Neuronal stem cell (in vitro differentiated cells): ENCODE measurements around the gene GLIS2.

Source experiments
- DNase-seq: peaks from one replicate; pipeline ENCODE4 v3.0.0-alpha.2; 2013; ENCODE audit warnings: low spot score
- H2AFZ ChIP-seq: one replicate; pipeline ENCODE4 v1.6.1; 2013; ENCODE audit warnings: mild to moderate bottlenecking, low read length, inconsistent platforms
- H2AK5ac ChIP-seq: 2 replicates; pipeline ENCODE4 v1.6.1; 2013; ENCODE audit warnings: low read depth, mild to moderate bottlenecking, inconsistent platforms, low read length, moderate library complexity, mixed read lengths
- H2BK120ac ChIP-seq: 2 replicates; pipeline ENCODE4 v1.6.1; 2013; ENCODE audit warnings: low read depth, mild to moderate bottlenecking, inconsistent platforms, low read length, moderate library complexity, mixed read lengths
- H2BK12ac ChIP-seq: one replicate; pipeline ENCODE4 v1.6.1; 2013; ENCODE audit warnings: low read length, inconsistent platforms
- H2BK15ac ChIP-seq: 2 replicates; pipeline ENCODE4 v1.6.1; 2013; ENCODE audit warnings: mild to moderate bottlenecking, low read length, inconsistent platforms, mixed read lengths
- H2BK5ac ChIP-seq: one replicate; pipeline ENCODE4 v1.6.1; 2013; ENCODE audit warnings: inconsistent platforms, mild to moderate bottlenecking, low read length, moderate library complexity
- H3K14ac ChIP-seq: one replicate; pipeline ENCODE4 v1.6.1; 2013; ENCODE audit warnings: low read length, inconsistent platforms
- H3K18ac ChIP-seq: 2 replicates; pipeline ENCODE4 v1.6.1; 2013; ENCODE audit warnings: low read length, inconsistent platforms
- H3K23ac ChIP-seq: 2 replicates; pipeline ENCODE4 v1.6.1; 2013; ENCODE audit warnings: low read depth, mild to moderate bottlenecking, mixed read lengths, low read length, inconsistent platforms; ENCODE audit not compliant: poor library complexity
- H3K27ac ChIP-seq: replicated peaks from 3 replicates; pipeline ENCODE4 v1.5.1; 2013; ENCODE audit warnings: low read length, inconsistent platforms
- H3K27me3 ChIP-seq, 3 experiments: 2 replicates each; pipeline ENCODE4 v1.6.1; 2013; ENCODE audit warnings: low read length in 3 of 3, mild to moderate bottlenecking in 2 of 3, inconsistent platforms in 1 of 3, low read depth in 1 of 3, mixed read lengths in 1 of 3, moderate library complexity in 1 of 3; ENCODE audit not compliant: control insufficient read depth in 3 of 3, insufficient read depth in 3 of 3
- H3K36me3 ChIP-seq, 2 donors: replicated peaks in 1 of 2; 2 replicates each; pipeline ENCODE4 v1.6.1; 2013; ENCODE audit warnings: low read length in 2 of 2; ENCODE audit not compliant: control insufficient read depth in 2 of 2, insufficient read depth in 2 of 2
- H3K4ac ChIP-seq: 2 replicates; pipeline ENCODE4 v1.6.1; 2013; ENCODE audit warnings: inconsistent platforms, mild to moderate bottlenecking, low read length, moderate library complexity
- H3K4me1 ChIP-seq, 2 donors: 1 replicate in 1 of 2; 2 replicates in 1 of 2; pipeline ENCODE4 v1.6.1; 2013; ENCODE audit warnings: low read length in 2 of 2, low read depth in 1 of 2; ENCODE audit not compliant: control insufficient read depth in 2 of 2, insufficient read depth in 1 of 2
- H3K4me2 ChIP-seq: one replicate; pipeline ENCODE4 v1.6.1; 2013; ENCODE audit warnings: mild to moderate bottlenecking, low read length, inconsistent platforms; ENCODE audit not compliant: insufficient read depth, poor library complexity, severe bottlenecking
- H3K4me3 ChIP-seq, 2 donors: 2 replicates each; pipeline ENCODE4 v1.5.1; 2013; ENCODE audit warnings: low read length in 2 of 2, mild to moderate bottlenecking in 2 of 2, inconsistent platforms in 1 of 2, moderate library complexity in 1 of 2
- H3K79me1 ChIP-seq: one replicate; pipeline ENCODE4 v1.6.1; 2013; ENCODE audit warnings: low read depth, mild to moderate bottlenecking, inconsistent platforms, low read length, moderate library complexity
- H3K9ac ChIP-seq: one replicate; pipeline ENCODE4 v1.6.1; 2013; ENCODE audit warnings: mild to moderate bottlenecking, low read depth, low read length, inconsistent platforms; ENCODE audit not compliant: poor library complexity
- H3K9me3 ChIP-seq, 2 donors: replicated peaks in 1 of 2; 2 replicates each; pipeline versions ENCODE3 to v1.6.1; 2013; ENCODE audit warnings: low read length in 2 of 2, mild to moderate bottlenecking in 2 of 2, inconsistent platforms in 1 of 2, low read depth in 1 of 2, mixed read lengths in 1 of 2, moderate library complexity in 1 of 2; ENCODE audit not compliant: control insufficient read depth in 2 of 2, insufficient read depth in 1 of 2
- H4K8ac ChIP-seq: one replicate; pipeline ENCODE4 v1.6.1; 2013; ENCODE audit warnings: low read depth, mild to moderate bottlenecking, inconsistent platforms, low read length, moderate library complexity
- H4K91ac ChIP-seq: one replicate; pipeline ENCODE4 v1.6.1; 2013; ENCODE audit warnings: low read length, low read depth, mild to moderate bottlenecking, inconsistent platforms; ENCODE audit not compliant: poor library complexity
- WGBS, 2 donors: extraction: QIAGEN DNeasy Blood & Tissue Kit; methylation state at CpG; one replicate each; pipeline ENCODE4 v1.1.7; 2013; ENCODE audit warnings: missing lambda C conversion rate in 2 of 2, mixed read lengths in 1 of 2; ENCODE audit not compliant: insufficient read length in 2 of 2, insufficient replicate concordance in 1 of 2; ENCODE audit errors: extremely low coverage in 2 of 2; 5-methylcytosine and 5-hydroxymethylcytosine counted together

The GLIS2 gene

DNA sequence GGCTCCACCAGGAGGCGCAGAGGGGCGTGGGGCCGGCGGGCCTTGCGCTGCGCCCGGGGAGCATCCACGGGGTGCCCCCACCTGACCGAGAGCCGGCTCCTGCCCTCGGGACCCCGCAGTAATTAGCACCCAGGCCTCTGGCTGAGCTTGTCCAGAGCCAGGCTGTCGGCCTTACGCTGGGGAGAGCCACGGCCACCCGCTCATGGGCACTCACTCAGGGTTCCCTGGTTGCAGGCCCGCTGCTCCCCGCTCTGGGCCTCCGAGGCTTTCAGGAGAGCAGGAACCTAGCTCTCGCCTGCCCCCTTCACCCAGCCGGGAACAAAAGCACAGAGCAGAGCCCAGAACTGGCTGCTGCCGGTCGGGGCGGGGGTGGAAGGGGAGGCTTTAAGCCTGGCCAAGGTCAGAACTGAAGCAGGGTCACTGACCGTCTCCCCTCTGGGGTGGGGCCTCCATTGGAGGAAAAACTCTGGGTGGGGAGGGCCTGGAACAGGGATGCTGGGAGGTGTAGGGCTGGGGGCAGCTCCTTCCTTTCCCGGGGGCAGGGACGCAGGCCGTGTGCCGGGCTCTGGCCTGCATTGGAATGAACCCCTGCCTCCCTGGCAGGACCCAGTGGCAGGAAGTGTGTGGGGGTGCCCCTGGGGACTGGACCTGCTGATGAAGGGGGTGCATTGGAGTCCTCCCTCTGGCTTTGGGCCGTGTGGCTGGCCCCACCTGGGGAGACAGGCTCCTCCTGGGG is 12.3 kb downstream of the GLIS2 start:
- H3K79me1 ChIP-seq = peaks cover 26% of the 10 kb centered on the region
- H3K23ac ChIP-seq = peak overlapping the region; percentile 86
- no peaks in the 10 kb centered on the region for H3K27me3 ChIP-seq
- H2AFZ ChIP-seq = peak overlapping the region; percentile 78
- H3K18ac ChIP-seq = peak overlapping the region; percentile 99
- H3K14ac ChIP-seq = peak overlapping the region; percentile 99
- WGBS, 2 donors = no CpG with 5 or more reads among the region's 30 CpGs
- H2BK15ac ChIP-seq = peak overlapping the region; percentile 95
- H2BK12ac ChIP-seq = peak overlapping the region; percentile 94
- H3K9me3 ChIP-seq = no peaks in the 10 kb centered on the region
- peak overlapping the region; percentile 10 for H2AK5ac ChIP-seq
- no peak overlapping the region for H3K4ac ChIP-seq
- peak; percentile 75 for DNase-seq
- peak overlapping the region; percentile 49 for H3K27ac ChIP-seq
- H4K8ac ChIP-seq = peak overlapping the region; percentile 92
- H2BK5ac ChIP-seq = peak overlapping the region; percentile 70
- H3K4me3 ChIP-seq = peak overlapping the region; percentile 52 to 79
- H3K4me2 ChIP-seq = peak overlapping the region; percentile 80
- no peak overlapping the region for H4K91ac ChIP-seq
- H3K36me3 ChIP-seq = peaks cover 2 to 15% of the 10 kb centered on the region in 2 donors
- H2BK120ac ChIP-seq = peak overlapping the region; percentile 96
- H3K9ac ChIP-seq = peak overlapping the region; percentile 88
- peaks cover 13 to 31% of the 10 kb centered on the region in 2 donors for H3K4me1 ChIP-seq

GRCh38 chr16:4328782-4329775 is 13.2 kb downstream of the GLIS2 start:
- Histone ChIP-seq H2BK5ac (peak overlapping the region; percentile 70), H3K18ac (peak overlapping the region; percentile 96), H3K4ac (no peak overlapping the region), H2AFZ (peak overlapping the region; percentile 78), H3K27me3 (no peaks in the 10 kb centered on the region), H4K91ac (no peak overlapping the region), H3K79me1 (peaks cover 24% of the 10 kb centered on the region), H3K23ac (peak overlapping the region; percentile 86), H4K8ac (no peak overlapping the region), H3K9ac (peak overlapping the region; percentile 38), H2AK5ac (peak overlapping the region; percentile 10), H3K36me3 (peaks cover 2 to 22% of the 10 kb centered on the region in 2 donors), H3K14ac (no peak overlapping the region), H3K4me2 (no peak overlapping the region), H3K27ac (no peak overlapping the region), H2BK120ac (no peak overlapping the region), H2BK12ac (peak overlapping the region; percentile 88), H2BK15ac (peak overlapping the region; percentile 95), H3K4me1 (peaks cover 9 to 24% of the 10 kb centered on the region in 2 donors), H3K4me3 (no peak overlapping the region), H3K9me3 (no peaks in the 10 kb centered on the region)
- DNase-seq = no peak
- no CpG with 5 or more reads among the region's 17 CpGs for WGBS, 2 donors

- Histone ChIP-seq H4K91ac (no peak overlapping the region), H3K9ac (no peak overlapping the region), H3K4ac (no peak overlapping the region), H2AFZ (no peak overlapping the region), H3K18ac (peak overlapping the region; percentile 52), H2BK15ac (no peak overlapping the region), H3K4me1 (peaks cover 9 to 19% of the 10 kb centered on the region in 2 donors), H3K23ac (no peak overlapping the region), H2AK5ac (no peak overlapping the region), H4K8ac (no peak overlapping the region), H2BK120ac (peak overlapping the region; percentile 87), H3K9me3 (no peaks in the 10 kb centered on the region), H3K4me3 (no peak overlapping the region), H3K14ac (no peak overlapping the region), H3K27ac (no peak overlapping the region), H3K4me2 (no peak overlapping the region), H3K36me3 (peaks cover 10 to 31% of the 10 kb centered on the region in 2 donors), H3K27me3 (no peaks in the 10 kb centered on the region), H2BK5ac (no peak overlapping the region), H2BK12ac (no peak overlapping the region), H3K79me1 (peaks cover 25% of the 10 kb centered on the region)
- no CpG with 5 or more reads among the region's 14 CpGs for WGBS, 2 donors
- DNase-seq = no peak
Observed at GRCh38 chr16:4330277-4330874, 14.5 kb downstream of the GLIS2 start.
